ENCODE data around the gene HNRNPF. TPM values are rescaled to one million over a fixed set of nuclear protein-coding genes. Genes with fewer than 3 reads are reported as not detected.

Gene HNRNPF
- total and polyA plus RNA-seq, 2 of the 8 experiments (the other 6 are each of a cell fraction or from before 2014, with no cell fraction given), result 209 to 389 TPM

DNA sequence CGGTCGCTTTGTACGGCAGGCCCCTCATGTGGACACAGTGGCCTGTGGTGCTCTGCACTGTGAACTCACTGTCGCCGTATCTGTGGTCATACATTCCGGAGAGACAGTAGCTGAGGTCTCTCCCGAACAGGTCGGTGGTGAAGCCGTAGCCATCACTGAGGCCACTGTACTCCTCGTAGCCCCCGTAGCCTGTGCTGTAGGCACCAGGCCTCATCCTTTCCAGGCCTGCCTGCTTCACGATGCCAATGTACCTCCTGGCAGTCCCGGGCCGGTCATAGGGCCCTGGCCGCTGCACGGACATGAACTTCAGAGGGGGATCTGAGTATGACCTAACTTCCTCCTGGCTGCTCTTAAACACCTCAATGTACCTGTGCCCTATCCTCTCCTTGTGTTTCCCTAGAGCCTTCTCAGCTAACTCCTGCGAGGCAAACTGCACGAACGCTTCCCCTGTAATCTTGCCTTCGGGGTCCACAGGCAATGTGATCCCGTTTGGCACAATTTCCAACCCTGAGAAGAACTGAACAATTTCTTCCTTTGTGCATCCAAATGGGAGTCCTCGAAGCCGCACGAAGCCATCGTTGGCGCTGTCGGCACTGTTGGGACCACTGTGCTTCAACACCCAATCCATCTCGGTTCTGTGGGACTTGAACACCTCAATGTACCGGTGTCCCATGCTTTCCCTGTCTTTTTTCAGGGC is 21.9 kb downstream of the HNRNPF start:
- H2BK120ac ChIP-seq (replicated peaks; ENCODE audit: low read depth, low read length), result no peak overlapping the region
- DNase-seq (ENCODE audit: low read depth in 1 of 2, low spot score in 2 of 2) (no peak), FAIRE-seq (no peak)
- H4K20me1 ChIP-seq (replicated peaks in 1 of 2; ENCODE audit: control insufficient read depth in 1 of 2, insufficient read depth in 2 of 2, low read length in 2 of 2), result peaks cover 33 to 36% of the 10 kb centered on the region in 2 experiments
- peaks cover 36 to 66% (median 57%) of the 10 kb centered on the region in 4 experiments for H3K36me3 ChIP-seq (ENCODE audit: control insufficient read depth in 2 of 4, insufficient read depth in 4 of 4, low read length in 3 of 4)
- H3K9me3 ChIP-seq (ENCODE audit: insufficient read depth in 2 of 2, low read depth in 1 of 2, low read length in 1 of 2), result no peaks in the 10 kb centered on the region
- no peak overlapping the region for H2BK20ac ChIP-seq (ENCODE audit: low read length)
- TF ChIP-seq POLR2AphosphoS5 (IDR thresholded peaks at IDR 0.05; ENCODE audit: low read depth, low read length) (peak; percentile 61), TAF7 (optimal IDR thresholded peaks at IDR 0.05; ENCODE audit: borderline replicate concordance, low read depth, low read length) (no peak), POLR2A (IDR thresholded peaks at IDR 0.05; ENCODE audit: control extremely low read depth in 1 of 2, low read depth in 2 of 2, low read length in 2 of 2) (peak in 1 of 2 experiments; percentile 45; a peak in 1 of 3 replicates)
- no peak overlapping the region for H3K9ac ChIP-seq (replicated peaks in 1 of 4; ENCODE audit: extremely low read depth in 1 of 4, low read depth in 3 of 4, low read length in 3 of 4)
- no peak overlapping the region for H2BK15ac ChIP-seq (ENCODE audit: low read length)
- H3K18ac ChIP-seq (ENCODE audit: extremely low read depth, low read length), result no peak overlapping the region
- POLR2A ChIA-PET (ENCODE audit: partially characterized antibody), result interaction anchor here (1.3 to 7.5 kb wide), 3 partner anchors 10 to 20 kb away, joined by 4 to 112 read pairs (median 6); no protein-coding TSS in a partner anchor
- 97% methylated on average over 29 of the region's 29 CpGs; no CpG with 5 or more reads in 1 of the 2 experiments for WGBS, 2 experiments (ENCODE audit: extremely low coverage in 1 of 2, insufficient coverage in 1 of 2, insufficient read length in 1 of 2, insufficient replicate concordance in 2 of 2, low coverage in 1 of 2, low lambda C conversion rate in 2 of 2, missing lambda C conversion rate in 1 of 2)
- no peak overlapping the region for H2AFZ ChIP-seq (ENCODE audit: low read length)
- no peak overlapping the region for H3K4me2 ChIP-seq (ENCODE audit: insufficient read depth in 1 of 2, low read depth in 2 of 2, low read length in 2 of 2)
- CTCF ChIA-PET (ENCODE audit: partially characterized antibody), result interaction anchor here (1.0 to 1.4 kb wide), 4 partner anchors 15 to 95 kb away, joined by 3 to 5 read pairs (median 4); no protein-coding TSS in a partner anchor
- no peak overlapping the region for H2BK5ac ChIP-seq (ENCODE audit: low read depth, low read length)
- no peaks in the 10 kb centered on the region for H3K27me3 ChIP-seq (replicated peaks in 1 of 4; ENCODE audit: control insufficient read depth in 3 of 4, extremely low read depth in 1 of 4, insufficient read depth in 3 of 4, low read length in 3 of 4)
- H3K4ac ChIP-seq (replicated peaks; ENCODE audit: insufficient read length, low read depth, low read length), result no peak overlapping the region
- no peak overlapping the region for H3K14ac ChIP-seq (ENCODE audit: insufficient read length)
- H3K23me2 ChIP-seq (ENCODE audit: low read depth, low read length), result no peaks in the 10 kb centered on the region; the same call in 1 of the 2 replicates
- peaks cover 15% of the 10 kb centered on the region for H3K79me1 ChIP-seq (ENCODE audit: low read depth, low read length)
- no peak overlapping the region for H4K91ac ChIP-seq (replicated peaks; ENCODE audit: insufficient read length, low read length)
- peak overlapping the region; percentile 9; the same call in 1 of the 2 replicates for H4K8ac ChIP-seq (ENCODE audit: extremely low read depth, insufficient read depth, low read length)
- H3K56ac ChIP-seq (replicated peaks; ENCODE audit: insufficient read length, low read depth, low read length), result no peak overlapping the region
- no peak overlapping the region for H3K23ac ChIP-seq (ENCODE audit: insufficient read length)
- H4K5ac ChIP-seq (ENCODE audit: insufficient read length, low read depth, low read length), result no peak overlapping the region
- H3K4me1 ChIP-seq (replicated peaks in 1 of 4; ENCODE audit: control insufficient read depth in 3 of 4, insufficient read depth in 4 of 4, low read length in 3 of 4), result no peaks in the 10 kb centered on the region; a peak in 1 of 7 replicates
- H3K79me2 ChIP-seq (ENCODE audit: control insufficient read depth in 1 of 2, insufficient read depth in 2 of 2, low read length in 2 of 2), result peaks cover 12 to 43% of the 10 kb centered on the region in 2 experiments
- no peak overlapping the region for H2AK5ac ChIP-seq (ENCODE audit: low read depth, low read length)
- H3K27ac ChIP-seq (ENCODE audit: low read depth, low read length), result no peak overlapping the region
- no peak overlapping the region for H3K4me3 ChIP-seq (ENCODE audit: extremely low read depth in 1 of 4, insufficient read depth in 2 of 4, low read depth in 3 of 4, low read length in 4 of 4)
- H2BK12ac ChIP-seq (ENCODE audit: low read depth, low read length), result no peak overlapping the region

All from H1 (cell line).